Gastrocnemius medialis (tissue), 4 donors: Measurements from ENCODE around the gene GSG1L. TPM values are rescaled to one million over a fixed set of nuclear protein-coding genes. Genes with fewer than 3 reads are reported as not detected.

ENCODE experiments used
- ATAC-seq, 2 donors: fragments of 150-250 bp; one replicate each; pipeline ENCODE4 v1.9.1; 2016
- DNase-seq, 2 donors: peaks; one replicate each; pipeline ENCODE4 v3.0.0-alpha.2; 2019
- H3K27ac ChIP-seq, 4 donors: fragments of 200-600 bp; sonication (generic); 1 replicate in 1 of 4; 2 replicates in 3 of 4; pipeline ENCODE4 v1.5.1; 2016 to 2018; ENCODE audit warnings: mild to moderate bottlenecking in 2 of 4, moderate library complexity in 1 of 4
- H3K27me3 ChIP-seq, 3 donors: fragments of 200-600 bp; sonication (generic) in 2 of 3; 1 replicate in 1 of 3; 2 replicates in 2 of 3; pipeline versions ENCODE4 v1.5.1 to v1.6.0; 2016 to 2019; ENCODE audit warnings: mild to moderate bottlenecking in 1 of 3, moderate library complexity in 1 of 3
- H3K36me3 ChIP-seq, 2 donors: fragments of 200-600 bp; sonication (generic) in 1 of 2; one replicate each; pipeline ENCODE4 v1.5.1; 2017 to 2018
- H3K4me1 ChIP-seq, 2 donors: fragments of 200-600 bp; sonication (generic) in 1 of 2; one replicate each; pipeline ENCODE4 v1.5.1; 2016 to 2017; ENCODE audit warnings: mild to moderate bottlenecking in 2 of 2
- H3K4me3 ChIP-seq, 4 donors: fragments of 200-600 bp; sonication (generic) in 3 of 4; 1 replicate in 1 of 4; 2 replicates in 3 of 4; pipeline ENCODE4 v1.5.1; 2016 to 2019; ENCODE audit warnings: mild to moderate bottlenecking in 2 of 4
- H3K9me3 ChIP-seq, 3 donors: fragments of 200-600 bp; sonication (generic) in 2 of 3; 1 replicate in 1 of 3; 2 replicates in 2 of 3; pipeline ENCODE4 v1.5.1; 2016 to 2019
- CTCF ChIP-seq, 5 experiments: fragments of 450-650 bp in 3 of 5; fragments of 200-600 bp in 2 of 5; sonication (generic) in 2 of 5; IDR thresholded peaks in 4 of 5; conservative IDR thresholded peaks in 1 of 5; 1 replicate in 4 of 5; 2 replicates in 1 of 5; pipeline ENCODE4 v1.5.1; 2016 to 2019; ENCODE audit warnings: antibody characterized with exemption in 5 of 5, mild to moderate bottlenecking in 3 of 5, moderate library complexity in 3 of 5
- POLR2A ChIP-seq, 2 donors: fragments of 450-650 bp; IDR thresholded peaks; one replicate each; pipeline ENCODE4 v1.6.1; 2017; ENCODE audit warnings: antibody characterized with exemption in 2 of 2, mild to moderate bottlenecking in 2 of 2, moderate library complexity in 2 of 2
- in situ Hi-C, 4 donors: fragments of 200-750 bp; cut with MboI; loops; one replicate each; pipeline versions ENCODE4 v1.15.0 to v1.8.0; 2017; ENCODE audit warnings: low sequenced_read_pairs in 4 of 4
- intact Hi-C: fragments of 100-400 bp; cut with DNase I; formaldehyde crosslinking; loops from one replicate; pipeline ENCODE4 v1.15.1; 2023; ENCODE audit warnings: low total_unique reads
- total RNA-seq, 4 donors: library from RNA; depleted of rRNA; stranded (reverse); fragments of >200 nt; gene quantifications; one replicate each; pipeline versions ENCODE4 v1.1.0 to v1.2.3, GENCODE V29; 2016

Gene GSG1L
- total RNA-seq, 4 donors from 2014 or later: not detected

- ATAC-seq (no peak), DNase-seq (no peak)
- in situ Hi-C loops: loop anchor here in 3 of 4 donors (25.0 kb wide), 1 partner anchor 416 kb away; no protein-coding TSS in a partner anchor
- intact Hi-C loops: no loop called here
- Histone ChIP-seq H3K4me3 (no peak overlapping the region), H3K27me3 (peaks cover 0 to 16% (median 11%) of the 10 kb centered on the region in 3 donors), H3K36me3 (no peaks in the 10 kb centered on the region), H3K4me1 (no peaks in the 10 kb centered on the region), H3K9me3 (no peaks in the 10 kb centered on the region), H3K27ac (no peak overlapping the region)
- TF ChIP-seq CTCF (IDR thresholded peaks at IDR 0.05 in 4 of 5, conservative IDR thresholded peaks at IDR 0.05 in 1 of 5): no peak
- TF ChIP-seq POLR2A (IDR thresholded peaks at IDR 0.05): no peak
Measured at GRCh38 chr16:28053461-28053860, 10.1 kb downstream of the GSG1L start.

- ATAC-seq: no peak
- Histone ChIP-seq H3K9me3 (no peaks in the 10 kb centered on the region), H3K27ac (no peak overlapping the region), H3K27me3 (peaks cover 0 to 10% (median 6%) of the 10 kb centered on the region in 3 donors), H3K4me3 (no peak overlapping the region), H3K4me1 (no peaks in the 10 kb centered on the region), H3K36me3 (no peaks in the 10 kb centered on the region)
- DNase-seq: no peak
- intact Hi-C loops (no loop called here), in situ Hi-C loops (loop anchor here in 3 of 4 donors (25.0 kb wide), 1 partner anchor 415 kb away; no protein-coding TSS in a partner anchor)
- no peak for TF ChIP-seq POLR2A (IDR thresholded peaks at IDR 0.05)
- TF ChIP-seq CTCF (IDR thresholded peaks at IDR 0.05 in 4 of 5, conservative IDR thresholded peaks at IDR 0.05 in 1 of 5): no peak
Measured at GRCh38 chr16:28052274-28053128, 11.0 kb downstream of the GSG1L start.

GRCh38 chr16:28051486-28051885 lies 12.0 kb downstream of the GSG1L start:
- H3K27ac ChIP-seq: no peak overlapping the region
- intact Hi-C loops (no loop called here), in situ Hi-C loops (loop anchor here in 3 of 4 donors (25.0 kb wide), 1 partner anchor 414 kb away; no protein-coding TSS in a partner anchor)
- peaks cover 0 to 9% (median 6%) of the 10 kb centered on the region in 3 donors for H3K27me3 ChIP-seq
- TF ChIP-seq CTCF (IDR thresholded peaks at IDR 0.05 in 4 of 5, conservative IDR thresholded peaks at IDR 0.05 in 1 of 5) (no peak), POLR2A (IDR thresholded peaks at IDR 0.05) (no peak)
- H3K4me3 ChIP-seq: no peak overlapping the region
- no peaks in the 10 kb centered on the region for H3K4me1 ChIP-seq
- H3K9me3 ChIP-seq: no peaks in the 10 kb centered on the region
- H3K36me3 ChIP-seq: no peaks in the 10 kb centered on the region
- DNase-seq: no peak
- no peak for ATAC-seq

GRCh38 chr16:28042811-28043210 lies 20.7 kb downstream of the GSG1L start:
- intact Hi-C loops: loop anchor here (1.0 kb wide), 1 partner anchor 24 kb away; no protein-coding TSS in a partner anchor
- H3K4me3 ChIP-seq: peak overlapping the region in 1 of 4 donors; percentile 13
- H3K9me3 ChIP-seq: no peaks in the 10 kb centered on the region
- DNase-seq: no peak
- H3K36me3 ChIP-seq: no peaks in the 10 kb centered on the region
- ATAC-seq: peak in 1 of 2 donors; percentile 65
- in situ Hi-C loops: no loop called here
- H3K27ac ChIP-seq: no peak overlapping the region
- H3K27me3 ChIP-seq: no peaks in the 10 kb centered on the region
- TF ChIP-seq CTCF (IDR thresholded peaks at IDR 0.05 in 4 of 5, conservative IDR thresholded peaks at IDR 0.05 in 1 of 5) (no peak), POLR2A (IDR thresholded peaks at IDR 0.05) (no peak)
- peaks cover 6 to 8% of the 10 kb centered on the region in 2 donors for H3K4me1 ChIP-seq
